Measurements from ENCODE around the gene ZNF396.
A peak's percentile ranks its signal among the peaks of the same experiment; 100 is the strongest.

Gene ZNF396

GRCh38 chr18:35362531-35362930 is 14.6 kb downstream of the ZNF396 start:
- H3K9me3 ChIP-seq (ENCODE audit: insufficient read depth, low read length, severe bottlenecking) = no peaks in the 10 kb centered on the region

GRCh38 chr18:35361570-35362321 is 15.4 kb downstream of the ZNF396 start:
- TF ChIP-seq CTCF (IDR thresholded peaks at IDR 0.05; ENCODE audit: borderline replicate concordance, extremely low read depth, low read length, poor library complexity, severe bottlenecking) (no peak), EZH2 (IDR thresholded peaks at IDR 0.05; ENCODE audit: borderline replicate concordance, low read depth, low read length, severe bottlenecking) (no peak)
- no peak overlapping the region for H3K9ac ChIP-seq (ENCODE audit: low read depth, low read length)
- H3K4me3 ChIP-seq (ENCODE audit: low read depth in 1 of 2, low read length in 2 of 2) = no peak overlapping the region
- H3K27ac ChIP-seq (ENCODE audit: low read length) = no peak overlapping the region
- no peaks in the 10 kb centered on the region for H3K27me3 ChIP-seq (ENCODE audit: insufficient read depth, low read length, poor library complexity)
- H3K4me2 ChIP-seq (ENCODE audit: insufficient read depth, low read length) = no peak overlapping the region
- no peaks in the 10 kb centered on the region for H3K4me1 ChIP-seq (ENCODE audit: insufficient read depth, low read length)
- DNase-seq (no peak), ATAC-seq (ENCODE audit: insufficient read depth, low read depth) (no peak)
- no peaks in the 10 kb centered on the region for H3K9me3 ChIP-seq (ENCODE audit: insufficient read depth, low read length, severe bottlenecking)
- no peaks in the 10 kb centered on the region for H3K36me3 ChIP-seq (ENCODE audit: insufficient read depth, low read length)
- no peaks in the 10 kb centered on the region for H4K20me1 ChIP-seq (ENCODE audit: insufficient read depth, low read length)
- H2AFZ ChIP-seq (ENCODE audit: low read depth, low read length) = no peak overlapping the region
- no peaks in the 10 kb centered on the region for H3K79me2 ChIP-seq (ENCODE audit: insufficient read depth, low read length)

More at GRCh38 chr18:35362531-35362930, 14.6 kb downstream of the ZNF396 start:
- ATAC-seq (ENCODE audit: insufficient read depth, low read depth) = no peak
- H3K4me2 ChIP-seq (ENCODE audit: insufficient read depth, low read length) = no peak overlapping the region
- H4K20me1 ChIP-seq (ENCODE audit: insufficient read depth, low read length) = no peaks in the 10 kb centered on the region
- no peaks in the 10 kb centered on the region for H3K36me3 ChIP-seq (ENCODE audit: insufficient read depth, low read length)
- no peaks in the 10 kb centered on the region for H3K4me1 ChIP-seq (ENCODE audit: insufficient read depth, low read length)
- no peak for TF ChIP-seq CTCF (IDR thresholded peaks at IDR 0.05; ENCODE audit: borderline replicate concordance, extremely low read depth, low read length, poor library complexity, severe bottlenecking)
- TF ChIP-seq EZH2 (IDR thresholded peaks at IDR 0.05; ENCODE audit: borderline replicate concordance, low read depth, low read length, severe bottlenecking) = no peak
- no peak overlapping the region for H3K4me3 ChIP-seq (ENCODE audit: low read depth in 1 of 2, low read length in 2 of 2)
- H3K79me2 ChIP-seq (ENCODE audit: insufficient read depth, low read length) = no peaks in the 10 kb centered on the region
- no peaks in the 10 kb centered on the region for H3K27me3 ChIP-seq (ENCODE audit: insufficient read depth, low read length, poor library complexity)
- no peak for DNase-seq
- H2AFZ ChIP-seq (ENCODE audit: low read depth, low read length) = no peak overlapping the region
- H3K9ac ChIP-seq (ENCODE audit: low read depth, low read length) = no peak overlapping the region
- H3K27ac ChIP-seq (ENCODE audit: low read length) = no peak overlapping the region

- H2AFZ ChIP-seq (ENCODE audit: low read depth, low read length) = no peak overlapping the region
- no peaks in the 10 kb centered on the region for H3K79me2 ChIP-seq (ENCODE audit: insufficient read depth, low read length)
- H3K9me3 ChIP-seq (ENCODE audit: insufficient read depth, low read length, severe bottlenecking) = peaks cover 12% of the 10 kb centered on the region
- no peak overlapping the region for H3K9ac ChIP-seq (ENCODE audit: low read depth, low read length)
- H3K27me3 ChIP-seq (ENCODE audit: insufficient read depth, low read length, poor library complexity) = no peaks in the 10 kb centered on the region
- no peak overlapping the region for H3K4me2 ChIP-seq (ENCODE audit: insufficient read depth, low read length)
- ATAC-seq (ENCODE audit: insufficient read depth, low read depth) = peak; percentile 89
- no peaks in the 10 kb centered on the region for H3K4me1 ChIP-seq (ENCODE audit: insufficient read depth, low read length)
- no peaks in the 10 kb centered on the region for H3K36me3 ChIP-seq (ENCODE audit: insufficient read depth, low read length)
- TF ChIP-seq CTCF (IDR thresholded peaks at IDR 0.05; ENCODE audit: borderline replicate concordance, extremely low read depth, low read length, poor library complexity, severe bottlenecking) = peak; percentile 72
- no peak for TF ChIP-seq EZH2 (IDR thresholded peaks at IDR 0.05; ENCODE audit: borderline replicate concordance, low read depth, low read length, severe bottlenecking)
- no peaks in the 10 kb centered on the region for H4K20me1 ChIP-seq (ENCODE audit: insufficient read depth, low read length)
- no peak overlapping the region for H3K27ac ChIP-seq (ENCODE audit: low read length)
- DNase-seq = peak; percentile 47
- H3K4me3 ChIP-seq (ENCODE audit: low read depth in 1 of 2, low read length in 2 of 2) = no peak overlapping the region
Measured at GRCh38 chr18:35355140-35355618, 22.0 kb downstream of the ZNF396 start.

Measured in DND-41 (cell line).